Hepatocyte (in vitro differentiated cells): ENCODE results near the gene ZNF462.

Experiments used
- EZH2 ChIP-seq: fragments of 200-600 bp; sonication (generic); IDR thresholded peaks from 2 replicates; pipeline ENCODE4 v1.6.1; 2016; ENCODE audit warnings: antibody characterized with exemption, mild to moderate bottlenecking, borderline replicate concordance
- EZH2phosphoT487 ChIP-seq: fragments of 200-600 bp; sonication (generic); IDR thresholded peaks from one replicate; pipeline ENCODE4 v1.6.1; 2018; ENCODE audit warnings: antibody characterized with exemption, mild to moderate bottlenecking, low read depth, moderate library complexity; ENCODE audit not compliant: unreplicated experiment, severe bottlenecking
- TF ChIP-seq, protein P1 (sequence below): fragments of 200-600 bp; sonication (generic); IDR thresholded peaks from 2 replicates; pipeline ENCODE4 v1.5.1; 2016; ENCODE audit warnings: antibody characterized with exemption, mild to moderate bottlenecking; ENCODE audit not compliant: poor library complexity

DNA sequence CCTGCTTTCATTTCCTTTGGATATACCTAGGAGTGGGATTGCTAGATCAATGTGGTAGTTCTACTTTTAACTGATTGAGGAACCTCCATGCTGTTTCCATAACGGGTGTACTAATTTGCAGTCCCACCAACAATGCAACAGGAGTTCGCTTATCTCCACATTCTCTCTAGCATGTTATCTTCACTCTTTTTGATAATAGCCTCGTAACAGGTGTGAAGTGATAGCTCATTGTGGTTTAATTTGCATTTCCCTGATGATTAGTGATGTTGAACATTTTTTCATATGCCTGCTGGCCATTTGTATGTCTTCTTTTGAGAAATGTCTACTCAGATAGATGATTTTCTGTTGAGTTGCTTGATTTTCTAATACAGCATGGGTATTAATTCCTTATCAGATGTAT, 142.2 kb downstream of the ZNF462 start:
- TF ChIP-seq, protein P1, sequence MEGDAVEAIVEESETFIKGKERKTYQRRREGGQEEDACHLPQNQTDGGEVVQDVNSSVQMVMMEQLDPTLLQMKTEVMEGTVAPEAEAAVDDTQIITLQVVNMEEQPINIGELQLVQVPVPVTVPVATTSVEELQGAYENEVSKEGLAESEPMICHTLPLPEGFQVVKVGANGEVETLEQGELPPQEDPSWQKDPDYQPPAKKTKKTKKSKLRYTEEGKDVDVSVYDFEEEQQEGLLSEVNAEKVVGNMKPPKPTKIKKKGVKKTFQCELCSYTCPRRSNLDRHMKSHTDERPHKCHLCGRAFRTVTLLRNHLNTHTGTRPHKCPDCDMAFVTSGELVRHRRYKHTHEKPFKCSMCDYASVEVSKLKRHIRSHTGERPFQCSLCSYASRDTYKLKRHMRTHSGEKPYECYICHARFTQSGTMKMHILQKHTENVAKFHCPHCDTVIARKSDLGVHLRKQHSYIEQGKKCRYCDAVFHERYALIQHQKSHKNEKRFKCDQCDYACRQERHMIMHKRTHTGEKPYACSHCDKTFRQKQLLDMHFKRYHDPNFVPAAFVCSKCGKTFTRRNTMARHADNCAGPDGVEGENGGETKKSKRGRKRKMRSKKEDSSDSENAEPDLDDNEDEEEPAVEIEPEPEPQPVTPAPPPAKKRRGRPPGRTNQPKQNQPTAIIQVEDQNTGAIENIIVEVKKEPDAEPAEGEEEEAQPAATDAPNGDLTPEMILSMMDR: no peak
- no peak for TF ChIP-seq EZH2
- no peak for TF ChIP-seq EZH2phosphoT487
